Kidney (tissue), 14 donors: Measurements from ENCODE around the gene PSMD1. TPM values are rescaled to one million over a fixed set of nuclear protein-coding genes. Genes with fewer than 3 reads are reported as not detected.

ENCODE experiments used
- DNase-seq, 5 donors: peaks; one replicate each; pipeline ENCODE4 v3.0.0-alpha.2; 2013 to 2020
- FAIRE-seq: peaks from 2 replicates; lab custom pipeline; 2012; peaks lifted over from hg19 to GRCh38; lab: Jason Lieb, UNC
- H3K27ac ChIP-seq, 2 donors: one replicate each; pipeline ENCODE4 v1.7.0; 2013; ENCODE audit warnings: low read depth in 2 of 2, low read length in 2 of 2, inconsistent platforms in 1 of 2
- H3K27me3 ChIP-seq: one replicate; pipeline ENCODE4 v1.7.1; 2013; ENCODE audit warnings: low read length, inconsistent platforms; ENCODE audit not compliant: control insufficient read depth, insufficient read depth
- H3K36me3 ChIP-seq, 3 donors: one replicate each; pipeline versions ENCODE4 v1.7.0 to v1.7.1; 2013; ENCODE audit warnings: low read length in 3 of 3, control low read depth in 1 of 3, inconsistent platforms in 1 of 3; ENCODE audit not compliant: insufficient read depth in 3 of 3, control insufficient read depth in 2 of 3
- H3K4me1 ChIP-seq, 3 donors: one replicate each; pipeline versions ENCODE4 v1.7.0 to v1.7.1; 2013; ENCODE audit warnings: low read length in 3 of 3, inconsistent platforms in 1 of 3, low read depth in 1 of 3; ENCODE audit not compliant: control insufficient read depth in 2 of 3, insufficient read depth in 2 of 3
- H3K4me3 ChIP-seq, 3 donors: one replicate each; pipeline versions ENCODE4 v1.7.0 to v1.8.1; 2013; ENCODE audit warnings: low read length in 3 of 3, control low read depth in 1 of 3, inconsistent platforms in 1 of 3
- H3K9ac ChIP-seq, 3 donors: one replicate each; pipeline versions ENCODE4 v1.7.0 to v1.7.1; 2013; ENCODE audit warnings: low read length in 3 of 3, control low read depth in 1 of 3, inconsistent platforms in 1 of 3
- H3K9me3 ChIP-seq, 3 donors: one replicate each; pipeline versions ENCODE4 v1.7.0 to v1.7.1; 2013; ENCODE audit warnings: low read length in 3 of 3, control low read depth in 1 of 3, inconsistent platforms in 1 of 3; ENCODE audit not compliant: control insufficient read depth in 2 of 3, insufficient read depth in 1 of 3
- intact Hi-C: fragments of 100-400 bp; cut with DNase I; formaldehyde crosslinking; loops from one replicate; pipeline ENCODE4 v1.11.1; 2022
- polyA plus RNA-seq: library from polyadenylated mRNA; stranded (reverse); fragments of 350-450 nt; fragmentation: Illumina TruSeq; extraction: RNeasy Lipid Tissue Mini Kit (QIAGEN cat#74804); gene quantifications from one replicate; pipeline ENCODE4 v1.2.3, GENCODE V29; 2014; ENCODE audit warnings: low read depth, low replicate concordance; ENCODE audit not compliant: insufficient read depth
- total RNA-seq: library from RNA; stranded (reverse); fragmentation: NEBNext Ultra II Directional; extraction: Animal tissue kit (Norgen Biotek cat#: 25700); gene quantifications from one replicate; pipeline ENCODE4 v1.2.1, GENCODE V29; 2021
- TF ChIP-seq, protein P1 (sequence below): IDR thresholded peaks from 3 replicates; pipeline ENCODE4 v1.5.1; 2012; ENCODE audit warnings: mild to moderate bottlenecking, moderate library complexity, borderline replicate concordance; ENCODE audit not compliant: insufficient read depth; ENCODE audit errors: extremely low read depth
- donor health status: control.
- donor health status: control.
- donor health status: control.
- donor health status: control.
- donor health status: control.
- donor health status: DM: yes; HTN: yes; CAD: no.
- donor health status: Normal renal cell carcinoma (clear cell type).

The PSMD1 gene
- total and polyA plus RNA-seq, 2 donors from 2014 or later: 75.6 to 95.4 TPM

DNA sequence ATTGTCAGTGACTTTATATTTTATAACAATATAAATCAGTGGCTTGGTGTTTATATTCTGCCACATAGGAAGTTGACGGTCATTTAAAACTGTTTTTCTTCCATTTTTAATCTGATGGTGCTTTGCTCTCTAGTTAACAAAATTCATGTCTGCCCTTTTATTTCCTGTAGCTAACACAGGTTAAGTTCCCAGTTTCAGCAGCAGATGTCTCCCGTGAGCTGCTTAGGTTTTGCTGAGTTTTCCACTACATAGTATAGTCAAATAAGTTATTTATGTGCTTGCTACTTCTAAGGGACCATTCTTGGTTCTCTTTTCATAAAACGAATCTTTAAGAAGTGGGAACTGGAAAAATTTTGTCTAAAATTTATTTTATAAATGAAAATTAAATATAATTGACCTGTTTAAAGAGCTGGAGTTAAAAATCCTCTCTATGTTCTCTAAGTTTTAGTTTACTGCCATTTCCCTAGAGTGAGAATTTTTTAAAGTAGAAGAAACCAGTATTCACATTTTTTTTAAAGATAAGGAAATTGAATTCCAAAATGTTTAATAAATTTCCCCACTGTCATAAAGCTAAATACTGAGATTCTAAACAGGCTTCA, 47.5 kb downstream of the PSMD1 start:
- intact Hi-C loops: loop anchor here (10.0 kb wide), 1 partner anchor 91 kb away; the partner anchor contains the start of gene ARMC9
- no peak overlapping the region for H3K4me3 ChIP-seq
- FAIRE-seq (peak; percentile 97), DNase-seq (peak in 4 of 5 donors; percentile 64 to 88 (median 82))
- H3K36me3 ChIP-seq: peaks cover 3 to 19% (median 11%) of the 10 kb centered on the region in 3 donors
- H3K9me3 ChIP-seq: peaks cover 0 to 6% (median 0%) of the 10 kb centered on the region in 3 donors
- no peak overlapping the region for H3K9ac ChIP-seq
- no peaks in the 10 kb centered on the region for H3K4me1 ChIP-seq
- no peak overlapping the region for H3K27ac ChIP-seq
- no peaks in the 10 kb centered on the region for H3K27me3 ChIP-seq
- TF ChIP-seq, protein P1, sequence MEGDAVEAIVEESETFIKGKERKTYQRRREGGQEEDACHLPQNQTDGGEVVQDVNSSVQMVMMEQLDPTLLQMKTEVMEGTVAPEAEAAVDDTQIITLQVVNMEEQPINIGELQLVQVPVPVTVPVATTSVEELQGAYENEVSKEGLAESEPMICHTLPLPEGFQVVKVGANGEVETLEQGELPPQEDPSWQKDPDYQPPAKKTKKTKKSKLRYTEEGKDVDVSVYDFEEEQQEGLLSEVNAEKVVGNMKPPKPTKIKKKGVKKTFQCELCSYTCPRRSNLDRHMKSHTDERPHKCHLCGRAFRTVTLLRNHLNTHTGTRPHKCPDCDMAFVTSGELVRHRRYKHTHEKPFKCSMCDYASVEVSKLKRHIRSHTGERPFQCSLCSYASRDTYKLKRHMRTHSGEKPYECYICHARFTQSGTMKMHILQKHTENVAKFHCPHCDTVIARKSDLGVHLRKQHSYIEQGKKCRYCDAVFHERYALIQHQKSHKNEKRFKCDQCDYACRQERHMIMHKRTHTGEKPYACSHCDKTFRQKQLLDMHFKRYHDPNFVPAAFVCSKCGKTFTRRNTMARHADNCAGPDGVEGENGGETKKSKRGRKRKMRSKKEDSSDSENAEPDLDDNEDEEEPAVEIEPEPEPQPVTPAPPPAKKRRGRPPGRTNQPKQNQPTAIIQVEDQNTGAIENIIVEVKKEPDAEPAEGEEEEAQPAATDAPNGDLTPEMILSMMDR: peak; percentile 87

DNA sequence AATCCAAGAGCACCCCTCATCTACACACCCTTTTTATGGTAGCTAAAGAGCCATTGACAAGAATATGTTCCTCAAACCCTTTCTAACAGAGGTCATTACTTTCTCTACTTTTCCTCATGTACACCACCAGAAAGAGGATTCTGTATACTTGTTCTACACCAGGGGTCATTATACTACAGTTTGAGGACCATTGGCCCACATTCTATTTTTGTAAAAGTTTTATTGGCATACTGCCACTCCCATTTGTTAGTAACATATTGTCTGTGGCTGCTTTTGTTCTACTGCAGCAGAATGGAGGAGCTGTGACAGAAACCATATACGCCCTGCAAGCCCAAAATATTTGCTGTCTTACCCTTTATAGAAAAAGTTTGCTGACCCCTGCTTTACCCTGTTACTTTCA, 53.9 kb downstream of the PSMD1 start:
- DNase-seq (peak in 1 of 5 donors; percentile 77), FAIRE-seq (peak; percentile 3)
- no peaks in the 10 kb centered on the region for H3K9me3 ChIP-seq
- intact Hi-C loops: no loop called here
- H3K4me3 ChIP-seq: no peak overlapping the region
- no peak overlapping the region for H3K9ac ChIP-seq
- H3K4me1 ChIP-seq: peaks cover 0 to 5% (median 0%) of the 10 kb centered on the region in 3 donors
- TF ChIP-seq, protein P1: no peak
- no peak overlapping the region for H3K27ac ChIP-seq
- H3K36me3 ChIP-seq: peaks cover 6 to 9% (median 8%) of the 10 kb centered on the region in 3 donors
- H3K27me3 ChIP-seq: no peaks in the 10 kb centered on the region

DNA sequence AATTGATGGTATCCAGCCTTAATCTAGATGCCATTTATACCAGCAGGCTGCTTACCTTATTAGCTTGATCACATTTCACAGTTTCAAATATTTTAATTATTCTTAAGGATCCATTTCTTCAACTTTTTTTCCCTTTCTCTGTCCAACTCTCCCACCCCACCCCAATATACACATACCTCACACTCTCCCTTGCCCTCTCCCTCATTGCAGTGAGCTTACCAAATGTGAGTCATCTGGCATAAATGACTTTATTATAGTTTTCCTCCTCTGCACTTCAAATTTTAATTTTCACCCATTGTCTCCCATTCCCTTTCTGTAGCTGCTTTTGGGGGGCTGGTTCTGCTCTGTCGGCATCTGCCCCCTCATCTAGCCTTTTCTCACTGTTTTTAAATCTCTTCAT, 55.3 kb downstream of the PSMD1 start:
- H3K36me3 ChIP-seq: peaks cover 6 to 9% (median 8%) of the 10 kb centered on the region in 3 donors
- DNase-seq (no peak), FAIRE-seq (no peak)
- H3K9ac ChIP-seq: no peak overlapping the region
- TF ChIP-seq, protein P1: no peak
- intact Hi-C loops: no loop called here
- H3K4me1 ChIP-seq: peaks cover 0 to 5% (median 0%) of the 10 kb centered on the region in 3 donors
- no peak overlapping the region for H3K4me3 ChIP-seq
- H3K27me3 ChIP-seq: no peaks in the 10 kb centered on the region
- no peak overlapping the region for H3K27ac ChIP-seq
- H3K9me3 ChIP-seq: no peaks in the 10 kb centered on the region
